ENCODE results near the gene MGRN1. TPM values are rescaled to one million over a fixed set of nuclear protein-coding genes. Genes with fewer than 3 reads are reported as not detected.

Gene MGRN1
- total RNA-seq, 1 donor from 2014 or later = 124 TPM

DNA sequence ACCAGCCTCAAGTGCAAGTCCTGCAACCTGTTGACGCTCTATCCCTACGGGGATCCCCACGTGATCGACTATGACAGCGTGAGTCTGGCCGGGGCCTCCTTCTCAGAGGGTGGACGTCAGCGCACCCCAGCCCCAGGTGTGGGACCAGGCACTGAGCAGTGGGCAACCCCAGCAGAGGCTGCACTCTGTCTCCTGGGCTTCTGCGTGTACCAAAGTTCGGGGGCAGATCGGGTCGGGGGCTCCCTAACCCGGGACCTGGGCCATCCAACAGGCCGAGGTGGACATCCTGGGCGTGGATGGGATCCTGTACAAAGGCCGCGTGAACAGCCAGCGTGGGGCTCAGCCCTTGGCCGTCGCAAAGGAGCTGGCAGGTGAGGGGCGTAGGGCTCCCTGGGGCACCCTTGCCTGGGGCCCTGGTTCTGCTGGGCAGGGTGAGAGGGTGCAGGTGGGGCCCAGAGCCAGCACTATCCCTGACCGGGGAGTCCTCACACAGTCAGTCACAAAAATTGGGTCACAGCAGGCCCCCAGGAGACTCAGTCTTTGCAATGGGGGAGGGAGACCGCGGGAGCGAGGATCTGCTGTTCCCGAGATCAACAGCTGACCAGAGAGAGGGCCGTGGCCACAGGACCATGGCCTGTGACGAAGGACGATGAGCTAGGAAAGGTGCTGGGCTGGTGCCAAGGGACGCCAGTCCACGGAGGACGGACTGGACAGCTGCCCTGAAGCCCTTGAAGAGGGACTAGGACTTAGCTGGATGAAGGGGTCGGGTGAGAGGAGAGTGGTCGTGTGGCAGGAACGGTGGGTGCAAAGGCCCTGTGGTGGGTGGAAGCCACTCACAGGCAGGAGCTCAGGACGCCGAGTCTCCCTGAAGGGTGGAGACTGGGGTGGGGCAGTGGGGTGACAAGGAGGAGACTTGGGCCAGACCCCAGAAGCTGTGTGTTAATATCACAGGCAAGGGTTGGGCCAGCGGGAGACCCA lies 29.9 kb upstream of the MGRN1 start:
- peaks cover 2% of the 10 kb centered on the region for H3K27me3 Mint-ChIP-seq (ENCODE audit: low read depth)
- intact Hi-C loops (cut with micrococcal nuclease) = no loop called here
- no peak overlapping the region for H3K27ac Mint-ChIP-seq
- H3K36me3 Mint-ChIP-seq (ENCODE audit: low read depth) = no peaks in the 10 kb centered on the region
- no peak for DNase-seq (ENCODE audit: low spot score)
- H3K4me1 Mint-ChIP-seq (ENCODE audit: low read depth) = no peaks in the 10 kb centered on the region
- H3K9me3 Mint-ChIP-seq = no peaks in the 10 kb centered on the region
- H3K4me3 Mint-ChIP-seq (ENCODE audit: low read depth) = no peak overlapping the region

GRCh38 chr16:4597174-4597573 lies 27.5 kb upstream of the MGRN1 start:
- H3K4me3 Mint-ChIP-seq (ENCODE audit: low read depth) = no peak overlapping the region
- H3K27me3 Mint-ChIP-seq (ENCODE audit: low read depth) = peaks cover 2% of the 10 kb centered on the region
- no peaks in the 10 kb centered on the region for H3K9me3 Mint-ChIP-seq
- H3K4me1 Mint-ChIP-seq (ENCODE audit: low read depth) = no peaks in the 10 kb centered on the region
- no peaks in the 10 kb centered on the region for H3K36me3 Mint-ChIP-seq (ENCODE audit: low read depth)
- H3K27ac Mint-ChIP-seq = no peak overlapping the region
- no peak for DNase-seq (ENCODE audit: low spot score)
- intact Hi-C loops (cut with micrococcal nuclease) = no loop called here

GRCh38 chr16:4599037-4599436 lies 25.6 kb upstream of the MGRN1 start:
- intact Hi-C loops (cut with micrococcal nuclease) = no loop called here
- H3K27ac Mint-ChIP-seq = no peak overlapping the region
- peaks cover 2% of the 10 kb centered on the region for H3K27me3 Mint-ChIP-seq (ENCODE audit: low read depth)
- H3K36me3 Mint-ChIP-seq (ENCODE audit: low read depth) = no peaks in the 10 kb centered on the region
- H3K4me3 Mint-ChIP-seq (ENCODE audit: low read depth) = no peak overlapping the region
- no peak for DNase-seq (ENCODE audit: low spot score)
- no peaks in the 10 kb centered on the region for H3K4me1 Mint-ChIP-seq (ENCODE audit: low read depth)
- H3K9me3 Mint-ChIP-seq = no peaks in the 10 kb centered on the region

DNA sequence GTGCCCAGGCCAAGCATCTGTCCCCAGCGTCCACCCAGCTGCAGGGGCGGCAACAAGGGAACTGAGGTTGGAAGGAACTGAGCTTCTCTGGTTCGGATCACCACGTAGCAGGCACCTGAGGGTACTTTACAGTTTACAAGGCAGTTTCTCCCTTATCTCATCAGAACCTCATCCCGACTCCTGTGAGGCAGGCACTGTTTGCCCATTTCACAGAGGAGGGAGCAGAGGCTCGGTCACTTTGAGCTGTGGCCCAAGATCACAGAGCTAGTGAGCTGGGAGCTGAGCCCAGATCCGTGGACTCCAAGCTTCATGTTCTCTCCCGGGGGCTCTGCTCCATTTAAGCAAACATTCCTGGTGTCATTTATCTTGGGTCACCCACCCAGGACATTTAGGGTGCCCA lies 25.1 kb upstream of the MGRN1 start:
- H3K9me3 Mint-ChIP-seq = no peaks in the 10 kb centered on the region
- DNase-seq (ENCODE audit: low spot score) = no peak
- no peak overlapping the region for H3K27ac Mint-ChIP-seq
- peaks cover 2% of the 10 kb centered on the region for H3K27me3 Mint-ChIP-seq (ENCODE audit: low read depth)
- intact Hi-C loops (cut with micrococcal nuclease) = no loop called here
- H3K4me3 Mint-ChIP-seq (ENCODE audit: low read depth) = no peak overlapping the region
- no peaks in the 10 kb centered on the region for H3K4me1 Mint-ChIP-seq (ENCODE audit: low read depth)
- no peaks in the 10 kb centered on the region for H3K36me3 Mint-ChIP-seq (ENCODE audit: low read depth)

GRCh38 chr16:4601036-4601863 lies 23.4 kb upstream of the MGRN1 start:
- H3K27ac Mint-ChIP-seq = no peak overlapping the region
- peaks cover 2% of the 10 kb centered on the region for H3K27me3 Mint-ChIP-seq (ENCODE audit: low read depth)
- H3K9me3 Mint-ChIP-seq = no peaks in the 10 kb centered on the region
- intact Hi-C loops (cut with micrococcal nuclease) = no loop called here
- DNase-seq (ENCODE audit: low spot score) = no peak
- no peaks in the 10 kb centered on the region for H3K36me3 Mint-ChIP-seq (ENCODE audit: low read depth)
- no peak overlapping the region for H3K4me3 Mint-ChIP-seq (ENCODE audit: low read depth)
- no peaks in the 10 kb centered on the region for H3K4me1 Mint-ChIP-seq (ENCODE audit: low read depth)

- no peaks in the 10 kb centered on the region for H3K4me1 Mint-ChIP-seq (ENCODE audit: low read depth)
- H3K36me3 Mint-ChIP-seq (ENCODE audit: low read depth) = no peaks in the 10 kb centered on the region
- H3K9me3 Mint-ChIP-seq = no peaks in the 10 kb centered on the region
- no peak overlapping the region for H3K27ac Mint-ChIP-seq
- H3K4me3 Mint-ChIP-seq (ENCODE audit: low read depth) = no peak overlapping the region
- DNase-seq (ENCODE audit: low spot score) = no peak
- peaks cover under 1% of the 10 kb centered on the region for H3K27me3 Mint-ChIP-seq (ENCODE audit: low read depth)
- intact Hi-C loops (cut with micrococcal nuclease) = no loop called here
Measured at GRCh38 chr16:4601864-4602186, 22.8 kb upstream of the MGRN1 start.

GRCh38 chr16:4602331-4602730 lies 22.3 kb upstream of the MGRN1 start:
- no peaks in the 10 kb centered on the region for H3K36me3 Mint-ChIP-seq (ENCODE audit: low read depth)
- no peak overlapping the region for H3K4me3 Mint-ChIP-seq (ENCODE audit: low read depth)
- intact Hi-C loops (cut with micrococcal nuclease) = no loop called here
- DNase-seq (ENCODE audit: low spot score) = no peak
- no peaks in the 10 kb centered on the region for H3K27me3 Mint-ChIP-seq (ENCODE audit: low read depth)
- no peak overlapping the region for H3K27ac Mint-ChIP-seq
- no peaks in the 10 kb centered on the region for H3K4me1 Mint-ChIP-seq (ENCODE audit: low read depth)
- no peaks in the 10 kb centered on the region for H3K9me3 Mint-ChIP-seq

- intact Hi-C loops (cut with micrococcal nuclease) = no loop called here
- H3K4me1 Mint-ChIP-seq (ENCODE audit: low read depth) = no peaks in the 10 kb centered on the region
- H3K4me3 Mint-ChIP-seq (ENCODE audit: low read depth) = no peak overlapping the region
- H3K27me3 Mint-ChIP-seq (ENCODE audit: low read depth) = no peaks in the 10 kb centered on the region
- no peaks in the 10 kb centered on the region for H3K9me3 Mint-ChIP-seq
- H3K36me3 Mint-ChIP-seq (ENCODE audit: low read depth) = no peaks in the 10 kb centered on the region
- no peak for DNase-seq (ENCODE audit: low spot score)
- H3K27ac Mint-ChIP-seq = no peak overlapping the region
Measured at GRCh38 chr16:4603624-4604170, 20.9 kb upstream of the MGRN1 start.

DNA sequence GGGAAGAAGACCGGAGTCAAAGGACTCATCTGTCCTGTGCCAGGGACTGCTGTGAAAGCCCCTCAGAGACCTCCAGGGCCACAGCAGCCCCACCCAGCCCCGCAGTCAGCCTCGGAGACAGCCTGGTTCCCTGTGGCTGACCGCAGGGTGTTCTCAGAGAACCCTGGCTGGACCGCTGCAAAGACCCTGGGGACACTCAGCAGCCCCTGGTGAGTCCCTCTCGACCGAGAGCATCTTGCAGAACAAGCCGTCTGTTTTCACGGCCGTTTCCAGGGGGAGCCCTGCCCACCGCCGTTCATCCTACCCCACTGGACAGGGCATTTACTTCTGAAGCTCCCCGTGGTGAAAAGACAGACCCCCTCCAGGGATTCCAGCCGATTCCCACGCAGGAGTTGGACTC lies 20.2 kb upstream of the MGRN1 start:
- intact Hi-C loops (cut with micrococcal nuclease) = no loop called here
- Mint-ChIP-seq H3K9me3 (no peaks in the 10 kb centered on the region), H3K36me3 (ENCODE audit: low read depth) (no peaks in the 10 kb centered on the region), H3K27ac (no peak overlapping the region), H3K27me3 (ENCODE audit: low read depth) (no peaks in the 10 kb centered on the region), H3K4me3 (ENCODE audit: low read depth) (no peak overlapping the region), H3K4me1 (ENCODE audit: low read depth) (no peaks in the 10 kb centered on the region)
- no peak for DNase-seq (ENCODE audit: low spot score)

- Mint-ChIP-seq H3K4me1 (ENCODE audit: low read depth) (no peaks in the 10 kb centered on the region), H3K27me3 (ENCODE audit: low read depth) (no peaks in the 10 kb centered on the region), H3K36me3 (ENCODE audit: low read depth) (no peaks in the 10 kb centered on the region), H3K9me3 (no peaks in the 10 kb centered on the region), H3K4me3 (ENCODE audit: low read depth) (no peak overlapping the region), H3K27ac (no peak overlapping the region)
- intact Hi-C loops (cut with micrococcal nuclease) = no loop called here
- DNase-seq (ENCODE audit: low spot score) = no peak
Measured at GRCh38 chr16:4606354-4606753, 18.3 kb upstream of the MGRN1 start.

GRCh38 chr16:4607841-4608703 lies 16.6 kb upstream of the MGRN1 start:
- no peak overlapping the region for H3K4me3 Mint-ChIP-seq (ENCODE audit: low read depth)
- no peak overlapping the region for H3K27ac Mint-ChIP-seq
- no peaks in the 10 kb centered on the region for H3K36me3 Mint-ChIP-seq (ENCODE audit: low read depth)
- H3K4me1 Mint-ChIP-seq (ENCODE audit: low read depth) = no peaks in the 10 kb centered on the region
- H3K27me3 Mint-ChIP-seq (ENCODE audit: low read depth) = no peaks in the 10 kb centered on the region
- intact Hi-C loops (cut with micrococcal nuclease) = no loop called here
- DNase-seq (ENCODE audit: low spot score) = no peak
- H3K9me3 Mint-ChIP-seq = no peaks in the 10 kb centered on the region

DNA sequence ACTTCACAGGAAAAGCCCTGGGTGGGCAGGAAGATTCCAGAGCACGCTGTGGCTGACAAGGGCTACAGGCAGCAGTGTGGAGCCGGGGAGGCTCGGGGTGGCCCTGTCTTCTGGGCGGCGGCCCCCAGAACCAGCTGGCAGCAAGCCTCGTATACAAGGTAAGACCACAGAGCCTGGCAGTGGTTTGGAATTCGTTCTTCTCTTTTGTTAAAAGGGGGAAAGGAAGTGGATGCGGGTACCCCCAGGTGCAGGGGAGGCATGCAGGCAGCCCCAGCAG lies 16.0 kb upstream of the MGRN1 start:
- H3K9me3 Mint-ChIP-seq = no peaks in the 10 kb centered on the region
- intact Hi-C loops (cut with micrococcal nuclease) = no loop called here

More for the DNA sequence above, 16.0 kb upstream of the MGRN1 start:
- H3K27ac Mint-ChIP-seq = no peak overlapping the region
- H3K4me1 Mint-ChIP-seq (ENCODE audit: low read depth) = no peaks in the 10 kb centered on the region
- H3K4me3 Mint-ChIP-seq (ENCODE audit: low read depth) = no peak overlapping the region
- H3K27me3 Mint-ChIP-seq (ENCODE audit: low read depth) = no peaks in the 10 kb centered on the region
- DNase-seq (ENCODE audit: low spot score) = no peak
- no peaks in the 10 kb centered on the region for H3K36me3 Mint-ChIP-seq (ENCODE audit: low read depth)

Data from activated T-helper 2 cell treated with anti-CD3 and anti-CD28 coated beads, Interferon-gamma antibody, Interleukin-2, Interleukin-4, amounts not matched to agents 10 μg/mL and 5 μg/mL and 100 μg/mL, durations not matched to agents 14 hours and 24 hours and 36 hours (primary cell).